Activated CD8-positive, alpha-beta memory T cell treated with anti-CD3 and anti-CD28 coated beads for 36 hours (primary cell): Measurements from ENCODE around the gene CLP1. TPM values are rescaled to one million over a fixed set of nuclear protein-coding genes. Genes with fewer than 3 reads are reported as not detected.

Source experiments
- CTCF ChIA-PET: fragments of 350-600 bp; sonication (Branson Sonifier 250); formaldehyde crosslinking; loops from one replicate; lab custom pipeline; 2021; ENCODE audit warnings: antibody characterized with exemption; lab: Charles Lee
- POLR2A ChIA-PET: fragments of 350-600 bp; sonication (Branson Sonifier 250); formaldehyde crosslinking; loops from one replicate; lab custom pipeline; 2021; ENCODE audit warnings: antibody characterized with exemption; lab: Charles Lee
- total RNA-seq, 2 experiments: library from RNA; stranded (reverse); gene quantifications; one replicate each; pipeline ENCODE4 v1.2.3, GENCODE V29; 2021

CLP1 gene
- total RNA-seq, 2 experiments from 2014 or later: 19.8 to 20.5 TPM

GRCh38 chr11:57638811-57639320 lies 18.7 kb upstream of the CLP1 start:
- POLR2A ChIA-PET: interaction anchor here (0.6 to 1.0 kb wide), 2 partner anchors 49 to 72 kb away, joined by 3 to 4 read pairs; partner anchors contain the start of gene UBE2L6
- CTCF ChIA-PET: interaction anchor here (0.6 to 5.0 kb wide), 8 partner anchors 8 to 873 kb away, joined by 3 to 47 read pairs (median 3); partner anchors contain the start of gene UBE2L6

GRCh38 chr11:57639321-57640067 lies 18.1 kb upstream of the CLP1 start:
- CTCF ChIA-PET: interaction anchor here (0.7 to 5.0 kb wide), 7 partner anchors 9 to 181 kb away, joined by 3 to 47 read pairs (median 4); partner anchors contain the start of gene UBE2L6

DNA sequence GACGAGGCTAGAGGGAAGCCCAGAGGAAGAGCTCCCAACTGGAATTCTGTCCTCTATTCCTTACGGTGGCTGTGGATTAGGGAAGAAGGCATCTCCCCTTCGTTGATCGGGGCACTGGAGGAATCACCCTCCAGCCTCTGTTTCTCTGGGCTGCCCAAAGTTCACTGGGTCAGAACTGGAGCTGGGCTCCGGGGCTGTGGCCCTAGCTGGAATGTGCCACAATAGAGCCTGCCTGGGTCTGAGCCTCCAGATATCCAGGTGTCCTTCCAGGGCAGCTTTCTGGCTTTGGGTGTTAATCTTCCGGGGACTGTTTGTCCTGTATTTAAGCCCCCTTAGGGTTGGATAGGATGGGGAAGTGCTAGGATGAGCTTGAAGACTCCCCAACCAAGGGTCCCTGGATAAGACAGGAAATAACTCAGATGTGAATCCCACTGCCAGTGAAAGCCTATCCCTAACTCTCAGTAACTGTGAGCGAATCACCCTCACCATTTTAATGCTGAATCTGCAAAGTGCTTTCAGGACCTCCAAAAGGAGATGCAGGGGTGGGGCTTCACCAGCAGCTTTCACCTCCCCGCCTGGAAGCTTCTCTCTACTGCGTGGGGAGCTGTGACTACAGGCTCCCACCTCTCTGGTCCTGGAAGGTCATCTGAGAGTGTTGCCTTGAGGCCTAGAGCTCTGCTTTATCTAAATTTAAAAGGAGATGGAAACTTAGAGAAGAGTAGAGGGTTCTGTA lies 17.3 kb upstream of the CLP1 start:
- ChIA-PET POLR2A (no interaction called here), CTCF (interaction anchor here (0.9 to 5.0 kb wide), 13 partner anchors 8 to 289 kb away, joined by 3 to 47 read pairs (median 4); partner anchors contain the start of genes SLC43A1 and UBE2L6)

More at GRCh38 chr11:57639321-57640067, 18.1 kb upstream of the CLP1 start:
- POLR2A ChIA-PET: interaction anchor here (1.0 kb wide), 1 partner anchor 72 kb away, joined by 3 read pairs; the partner anchor contains the start of gene UBE2L6

- CTCF ChIA-PET: interaction anchor here (0.5 to 5.0 kb wide), 18 partner anchors 9 to 296 kb away, joined by 3 to 47 read pairs (median 3); partner anchors contain the start of genes MED19, SLC43A1, TMX2 and UBE2L6
Observed at GRCh38 chr11:57641011-57641807, 16.4 kb upstream of the CLP1 start.

GRCh38 chr11:57643802-57644201 lies 13.8 kb upstream of the CLP1 start:
- ChIA-PET POLR2A (no interaction called here), CTCF (interaction anchor here (0.7 to 3.8 kb wide), 23 partner anchors 11 to 422 kb away, joined by 3 to 38 read pairs (median 4); partner anchors contain the start of gene UBE2L6)

More at GRCh38 chr11:57641011-57641807, 16.4 kb upstream of the CLP1 start:
- POLR2A ChIA-PET: no interaction called here

- POLR2A ChIA-PET: interaction anchor here (0.6 to 0.8 kb wide), 2 partner anchors 21 to 78 kb away, joined by 3 to 4 read pairs; partner anchors contain the start of gene UBE2L6
Observed at GRCh38 chr11:57644748-57645688, 12.5 kb upstream of the CLP1 start.

DNA sequence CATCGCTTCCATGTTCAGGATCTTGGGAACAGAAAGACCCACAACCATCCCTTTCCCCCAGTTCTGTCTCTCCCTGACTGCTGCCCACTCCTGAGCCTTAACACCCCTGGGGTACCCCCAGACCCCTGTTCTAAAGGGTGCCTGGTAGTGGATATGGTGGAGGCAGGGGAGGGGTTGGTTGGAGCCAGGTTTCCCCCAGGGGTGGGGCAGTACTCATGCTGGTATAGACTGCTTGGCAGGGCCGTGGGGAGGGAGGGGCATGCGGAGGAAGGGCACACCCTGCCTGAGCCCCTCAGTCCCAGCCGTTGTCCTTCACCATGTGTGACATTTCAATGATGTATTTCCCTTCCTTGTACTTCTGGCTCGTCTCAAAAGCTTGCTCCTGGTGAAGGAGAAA lies 11.9 kb upstream of the CLP1 start:
- CTCF ChIA-PET: interaction anchor here (1.4 to 3.8 kb wide), 5 partner anchors 17 to 187 kb away, joined by 3 to 38 read pairs (median 9); partner anchors contain the start of gene UBE2L6

More at GRCh38 chr11:57644748-57645688, 12.5 kb upstream of the CLP1 start:
- CTCF ChIA-PET: interaction anchor here (0.5 to 3.8 kb wide), 23 partner anchors 9 to 299 kb away, joined by 3 to 38 read pairs (median 3); partner anchors contain the start of gene UBE2L6

GRCh38 chr11:57646194-57646798 lies 11.3 kb upstream of the CLP1 start:
- ChIA-PET POLR2A (interaction anchor here (1.5 kb wide), 1 partner anchor 79 kb away, joined by 3 read pairs; the partner anchor contains the start of gene UBE2L6), CTCF (interaction anchor here (0.7 to 3.8 kb wide), 2 partner anchors 78 to 301 kb away, joined by 3 to 38 read pairs; partner anchors contain the start of gene UBE2L6)

More for the DNA sequence above, 11.9 kb upstream of the CLP1 start:
- POLR2A ChIA-PET: no interaction called here

DNA sequence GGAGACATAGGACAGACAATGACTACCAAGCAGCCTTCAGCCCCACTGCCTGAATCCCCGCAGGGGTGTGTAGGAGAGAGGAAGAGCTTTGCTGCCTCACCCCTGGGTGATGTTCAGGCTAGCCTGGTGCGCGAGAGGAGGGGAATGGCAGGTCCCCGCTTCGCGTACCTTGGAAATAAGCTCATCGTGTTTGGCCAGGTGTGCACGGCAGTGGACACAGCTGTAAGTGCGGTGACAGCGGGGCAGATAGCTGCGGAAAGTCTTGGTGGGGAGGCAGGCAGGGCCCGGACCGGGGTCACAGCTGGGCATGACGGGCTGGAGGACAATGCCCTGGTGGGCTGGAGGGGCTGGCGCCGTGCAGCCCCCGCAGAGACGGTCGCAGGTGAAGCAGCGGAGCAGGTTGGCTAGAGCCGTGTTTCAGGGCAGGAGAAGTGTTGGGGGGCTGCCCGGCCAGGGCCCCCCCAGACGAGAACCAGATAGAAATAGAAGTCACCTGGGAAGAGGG lies 10.7 kb upstream of the CLP1 start:
- CTCF ChIA-PET: interaction anchor here (0.7 to 3.8 kb wide), 2 partner anchors 78 to 301 kb away, joined by 3 to 38 read pairs; partner anchors contain the start of gene UBE2L6

GRCh38 chr11:57647372-57647771 lies 10.2 kb upstream of the CLP1 start:
- POLR2A ChIA-PET: interaction anchor here (1.5 kb wide), 1 partner anchor 80 kb away, joined by 3 read pairs; the partner anchor contains the start of gene UBE2L6

More for the DNA sequence above, 10.7 kb upstream of the CLP1 start:
- POLR2A ChIA-PET: interaction anchor here (1.5 kb wide), 1 partner anchor 79 kb away, joined by 3 read pairs; the partner anchor contains the start of gene UBE2L6

DNA sequence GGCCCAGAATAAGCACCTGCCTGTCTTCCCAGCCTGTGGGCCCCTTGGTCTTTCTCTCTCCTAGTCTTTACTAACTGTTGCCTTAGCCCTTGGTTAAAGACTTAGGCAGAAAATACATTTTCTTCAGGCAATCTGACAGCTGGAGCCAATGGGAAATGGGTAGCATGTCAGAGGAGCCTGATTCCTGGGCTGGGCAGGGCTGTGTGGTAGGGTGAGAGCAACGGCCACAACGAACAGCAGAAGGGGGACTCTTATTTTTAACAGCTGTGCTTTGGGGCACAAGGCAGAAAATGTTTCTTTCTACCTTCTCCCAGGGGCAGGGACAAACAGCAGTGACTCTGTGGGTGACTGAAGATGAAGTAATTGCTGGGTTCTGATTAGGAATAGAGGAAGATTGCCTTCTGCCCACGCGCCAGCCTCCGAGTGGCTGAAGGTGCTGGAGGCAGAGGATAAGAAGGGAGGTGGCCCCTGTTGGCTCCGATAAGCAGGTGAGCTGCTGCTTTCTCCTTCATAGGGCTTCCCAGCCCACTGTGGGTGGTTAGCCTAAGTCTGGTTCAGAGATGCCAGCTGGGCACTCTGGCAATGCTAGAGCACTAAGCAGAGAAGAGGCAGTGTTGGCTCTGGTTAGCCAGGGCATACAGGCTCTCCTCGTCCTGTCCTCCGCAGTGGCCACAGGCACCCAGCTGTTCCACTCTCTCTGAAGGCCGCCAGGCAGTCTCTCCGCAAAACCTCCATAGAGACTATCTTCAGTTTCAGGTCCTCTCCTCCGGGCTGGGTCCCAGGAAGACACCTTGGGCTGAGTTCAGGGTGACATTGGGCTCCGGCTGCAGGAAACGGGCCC lies 9.4 kb upstream of the CLP1 start:
- POLR2A ChIA-PET: no interaction called here

More at GRCh38 chr11:57647372-57647771, 10.2 kb upstream of the CLP1 start:
- CTCF ChIA-PET: interaction anchor here (1.3 to 3.8 kb wide), 3 partner anchors 8 to 154 kb away, joined by 3 to 38 read pairs (median 5); partner anchors contain the start of gene UBE2L6

GRCh38 chr11:57648801-57649735 lies 8.5 kb upstream of the CLP1 start:
- ChIA-PET POLR2A (interaction anchor here (0.7 kb wide), 1 partner anchor 11 kb away, joined by 3 read pairs; no protein-coding TSS in a partner anchor), CTCF (interaction anchor here (1.3 to 1.4 kb wide), 2 partner anchors 9 to 152 kb away, joined by 3 to 5 read pairs; no protein-coding TSS in a partner anchor)

More for the DNA sequence above, 9.4 kb upstream of the CLP1 start:
- CTCF ChIA-PET: interaction anchor here (1.3 to 1.4 kb wide), 2 partner anchors 8 to 153 kb away, joined by 3 to 5 read pairs; no protein-coding TSS in a partner anchor
